Inflammatory macrophage treated with lipopolysaccharide for 1 hour (primary cell): ENCODE results near the gene GAL3ST3.
A peak's percentile ranks its signal among the peaks of the same experiment; 100 is the strongest.

ENCODE experiments used
- DNase-seq, 2 donors: peaks; one replicate each; pipeline ENCODE4 v3.0.0-alpha.2; 2020 to 2022

GAL3ST3 gene

DNA sequence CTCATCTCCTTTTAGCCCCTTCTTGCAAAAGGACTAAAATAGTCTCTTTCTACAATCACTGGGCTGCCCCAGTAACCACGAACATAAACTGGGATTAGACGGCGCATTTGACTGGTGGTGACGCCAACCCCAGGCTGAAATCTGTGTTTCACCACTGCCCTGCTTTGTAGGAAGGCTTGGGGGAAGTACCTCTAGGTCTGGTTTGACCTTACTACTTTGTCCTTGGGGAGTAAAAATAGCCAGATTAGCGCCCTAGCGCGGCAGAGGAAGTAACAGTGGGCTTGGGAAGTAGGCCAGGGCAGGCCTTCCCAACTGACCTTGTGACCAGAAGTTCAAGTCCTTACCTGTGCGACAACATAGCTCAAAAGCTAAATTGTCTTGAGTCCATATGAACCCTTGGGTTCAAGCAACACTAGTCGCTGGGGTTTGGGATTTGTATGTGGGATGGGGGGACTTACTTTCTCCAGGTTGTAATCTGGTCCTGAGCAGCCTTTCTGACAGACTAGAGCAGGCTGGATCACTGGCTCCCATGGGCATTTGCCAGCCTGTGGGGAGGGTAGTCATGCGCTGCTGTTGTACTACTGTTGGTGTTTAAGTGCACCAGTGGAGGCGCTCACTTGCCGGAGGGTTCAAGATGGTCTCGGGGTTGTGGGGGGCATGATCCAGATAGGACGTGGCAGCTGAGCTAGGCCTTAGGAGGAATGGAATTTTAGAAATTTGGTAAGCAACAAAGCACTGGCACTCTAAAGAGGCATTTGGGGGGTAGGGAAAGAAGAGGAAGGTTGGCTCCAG is 20.2 kb upstream of the GAL3ST3 start:
- DNase-seq: peak; percentile 86 to 96

GRCh38 chr11:66068154-66068821 is 19.3 kb upstream of the GAL3ST3 start:
- DNase-seq: peak; percentile 42 to 84

GRCh38 chr11:66067640-66068039 is 18.7 kb upstream of the GAL3ST3 start:
- DNase-seq: no peak

GRCh38 chr11:66066751-66067150 is 17.8 kb upstream of the GAL3ST3 start:
- no peak for DNase-seq

DNA sequence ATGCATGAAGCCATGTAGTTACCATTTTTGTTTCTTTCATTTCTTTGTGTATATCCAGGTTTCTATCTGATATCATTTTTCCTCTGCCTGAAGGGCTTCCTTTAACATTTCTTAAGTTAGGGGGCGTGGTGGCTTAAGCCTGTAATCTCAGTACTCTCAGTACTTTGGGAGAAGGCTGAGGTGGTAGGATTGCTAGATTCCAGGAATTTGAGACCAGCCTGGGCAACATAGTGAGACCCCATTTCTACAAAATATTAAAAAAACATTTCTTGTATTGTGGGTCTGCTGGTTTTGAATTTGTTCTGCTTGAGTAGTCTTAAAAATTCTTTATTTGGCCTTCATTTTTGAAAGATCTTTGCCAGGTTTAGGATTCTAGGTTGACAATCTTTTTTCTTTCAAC is 15.6 kb upstream of the GAL3ST3 start:
- DNase-seq: no peak

- DNase-seq: no peak
Observed at GRCh38 chr11:66063900-66064299, 14.9 kb upstream of the GAL3ST3 start.

GRCh38 chr11:66062408-66062807 is 13.4 kb upstream of the GAL3ST3 start:
- no peak for DNase-seq

DNA sequence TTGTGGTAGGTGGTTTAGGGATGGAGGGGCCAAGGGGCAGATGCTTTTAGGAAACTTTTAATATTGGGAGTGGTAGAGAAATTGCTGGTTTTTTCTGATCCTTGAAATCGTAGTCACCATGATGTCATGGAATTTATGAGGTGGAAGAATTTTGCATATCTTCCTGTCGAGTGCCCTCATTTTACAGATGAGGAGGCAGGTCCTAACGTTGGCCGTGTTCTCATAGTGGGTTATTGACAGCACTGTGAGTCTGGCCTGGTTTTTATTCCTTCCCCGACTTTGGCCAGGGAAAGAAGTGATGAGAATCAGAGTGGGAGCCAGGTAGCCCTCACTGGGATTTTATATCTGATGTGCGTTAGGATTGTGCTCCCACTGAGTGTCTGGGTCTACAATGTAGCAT is 12.3 kb upstream of the GAL3ST3 start:
- DNase-seq: no peak

- DNase-seq: no peak
Observed at GRCh38 chr11:66059966-66060680, 11.2 kb upstream of the GAL3ST3 start.

- DNase-seq: peak; percentile 62 to 82
Observed at GRCh38 chr11:66056501-66056900, 7.5 kb upstream of the GAL3ST3 start.

- DNase-seq: no peak
Observed at GRCh38 chr11:66055021-66055420, 6.1 kb upstream of the GAL3ST3 start.

DNA sequence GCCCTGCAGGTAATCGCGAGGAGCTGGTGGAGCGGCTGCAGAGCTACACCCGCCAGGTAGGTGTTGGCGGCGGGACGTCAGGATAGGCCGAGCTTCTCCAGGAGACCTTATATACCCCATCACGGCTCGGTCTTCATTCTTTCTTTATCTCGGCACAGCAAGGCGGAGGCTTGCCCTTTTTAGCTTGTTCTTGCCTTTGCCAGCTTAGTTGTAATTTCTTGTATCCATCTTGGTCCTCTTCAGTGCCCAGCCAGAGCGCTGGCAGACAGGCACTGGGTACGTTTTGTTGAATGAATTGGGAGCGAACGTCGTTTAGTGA is 3.7 kb upstream of the GAL3ST3 start:
- no peak for DNase-seq

DNA sequence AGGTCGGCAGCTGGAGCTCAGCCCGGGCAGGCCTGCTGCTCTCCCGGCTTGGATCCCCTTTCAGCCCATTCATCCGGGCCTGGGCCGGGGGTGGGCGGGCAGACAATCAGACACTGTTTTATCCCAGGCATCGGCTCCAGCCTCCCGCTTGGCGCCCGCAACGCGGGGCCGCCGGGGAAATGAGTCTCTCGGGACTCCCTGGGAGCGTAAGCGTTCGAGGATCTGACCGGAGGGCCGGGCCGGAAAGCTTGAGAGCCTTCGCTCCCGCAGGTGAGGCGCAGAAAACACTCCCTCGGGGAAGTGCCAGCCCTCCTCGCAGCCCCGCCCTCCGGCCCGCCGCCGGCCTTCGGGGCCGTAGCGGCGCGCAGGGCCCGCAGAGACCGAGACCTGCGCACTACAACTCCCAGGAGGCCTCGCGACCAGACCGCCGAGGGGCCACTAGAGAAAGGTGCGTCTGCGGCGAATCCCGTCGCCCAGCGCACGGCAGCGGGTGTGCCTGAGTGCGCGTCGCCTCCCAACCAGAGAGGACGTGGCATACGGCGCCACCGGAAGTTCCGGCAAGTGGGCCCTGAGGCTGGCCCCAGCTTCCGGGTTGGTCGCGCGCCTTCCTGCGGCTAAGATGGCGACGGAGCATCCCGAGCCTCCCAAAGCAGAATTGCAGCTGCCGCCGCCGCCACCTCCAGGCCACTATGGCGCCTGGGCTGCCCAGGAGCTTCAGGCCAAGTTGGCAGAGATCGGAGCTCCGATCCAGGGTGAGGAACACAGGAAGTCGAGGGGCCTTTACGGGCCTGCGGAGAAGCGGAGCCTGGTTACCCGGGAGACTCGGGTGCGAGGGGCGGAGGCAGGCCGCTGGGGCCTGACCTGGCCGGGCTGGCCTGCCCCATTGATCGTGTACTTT is 3.1 kb upstream of the GAL3ST3 start, which contains the start of gene SF3B2:
TSS of gene SF3B2 (plus strand) at position 599 of the 898 bp plus-strand sequence. CDS start at position 620, 21 bp downstream.
- DNase-seq: peak; percentile 92 to 97

GRCh38 chr11:66051371-66051765 is 2.4 kb upstream of the GAL3ST3 start:
- DNase-seq: no peak

- DNase-seq: no peak
Observed at GRCh38 chr11:66050581-66051231, 1.7 kb upstream of the GAL3ST3 start.

- DNase-seq: no peak
Observed at GRCh38 chr11:66047541-66048365, 1.2 kb downstream of the GAL3ST3 start.

DNA sequence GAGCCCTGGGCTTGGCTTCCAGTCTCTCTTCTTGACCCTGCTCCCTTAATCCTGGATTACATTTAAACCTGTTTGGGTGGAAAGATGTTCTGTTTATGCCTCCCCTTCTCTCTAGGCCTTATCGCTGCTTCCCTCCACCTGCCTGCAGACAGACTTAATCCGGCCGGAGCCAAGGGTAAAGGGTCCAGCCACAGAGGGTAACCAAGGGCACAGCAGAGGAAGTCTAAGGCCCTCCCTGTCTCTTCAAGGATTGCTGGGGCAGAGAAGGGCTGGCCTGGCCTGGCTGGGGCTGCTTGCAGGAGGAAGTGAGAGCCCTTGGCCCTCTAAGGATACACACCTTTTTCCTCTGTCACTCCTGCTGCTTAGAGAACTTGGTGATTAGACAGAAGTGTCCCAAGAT is 2.1 kb downstream of the GAL3ST3 start:
- no peak for DNase-seq

DNA sequence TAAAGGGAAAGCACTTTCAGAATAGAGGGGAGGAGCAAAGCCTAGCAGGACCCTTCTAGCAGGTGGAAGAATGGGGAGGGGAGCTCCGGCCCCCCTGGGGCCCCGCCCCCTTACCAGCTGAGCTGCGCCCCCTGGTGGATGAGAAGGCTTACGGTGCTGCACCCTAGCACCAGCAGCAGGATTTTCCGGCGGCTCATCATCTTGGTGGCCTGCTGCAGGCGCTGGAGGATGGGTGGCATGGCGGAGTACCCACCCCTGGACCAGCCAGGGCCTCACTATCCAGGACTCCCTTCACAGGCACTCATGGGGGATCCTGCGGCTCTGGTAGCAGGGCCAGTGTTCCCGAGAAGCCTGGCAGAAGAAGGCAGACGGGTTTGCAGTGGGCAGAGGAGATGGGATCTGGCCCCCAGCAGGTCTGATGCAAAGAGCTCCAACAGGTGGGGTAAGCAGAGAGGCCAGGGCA is 3.8 kb downstream of the GAL3ST3 start:
- peak; percentile 54 to 84 for DNase-seq

GRCh38 chr11:66044757-66045156 is 4.2 kb downstream of the GAL3ST3 start:
- DNase-seq: peak in 1 of 2 donors; percentile 17

GRCh38 chr11:66042996-66043906 is 5.7 kb downstream of the GAL3ST3 start:
- no peak for DNase-seq
